Esophagus squamous epithelium (tissue), 4 donors: Measurements from ENCODE around the gene NEB.

Experiments
- CTCF ChIP-seq, 6 experiments: fragments of 450-650 bp in 4 of 6; fragments of 200-600 bp in 2 of 6; sonication (generic) in 2 of 6; IDR thresholded peaks; one replicate each; pipeline ENCODE4 v1.5.1; 2016 to 2019; ENCODE audit warnings: antibody characterized with exemption in 6 of 6, mild to moderate bottlenecking in 4 of 6, moderate library complexity in 4 of 6
- POLR2A ChIP-seq, 4 donors: fragments of 450-650 bp; IDR thresholded peaks; one replicate each; pipeline ENCODE4 v1.6.1; 2017; ENCODE audit warnings: antibody characterized with exemption in 4 of 4, mild to moderate bottlenecking in 4 of 4, moderate library complexity in 3 of 4

GRCh38 chr2:151575338-151575737, 158.9 kb downstream of the NEB start:
- TF ChIP-seq POLR2A (IDR thresholded peaks at IDR 0.05): no peak
- TF ChIP-seq CTCF (IDR thresholded peaks at IDR 0.05): no peak
